GM12878 (cell line): ENCODE measurements around the gene CETP. TPM values are rescaled to one million over a fixed set of nuclear protein-coding genes. Genes with fewer than 3 reads are reported as not detected.
A peak's percentile ranks its signal among the peaks of the same experiment; 100 is the strongest.

Experiments used
- ATAC-seq: fragments of 200-7000 bp; cut with Tn5 transposase; 3 replicates; pipeline ENCODE4 v1.9.1; 2020; ENCODE audit warnings: mild to moderate bottlenecking, moderate library complexity
- BruUV-seq: library from RNA; stranded (reverse); fragments of 400-500 nt; replicated peaks from 2 replicates; lab custom pipeline; 2021; lab: Mats Ljungman, UMichigan
- CTCF ChIA-PET: fragments of 300-600 bp; sonication (Branson Sonifier 250); formaldehyde crosslinking; extraction: SDS; loops from one replicate; lab custom pipeline; 2021; ENCODE audit warnings: inconsistent platforms; lab: Yijun Ruan, JAX
- POLR2A ChIA-PET: fragments of 350-600 bp; formaldehyde crosslinking; extraction: SDS; loops from one replicate; lab custom pipeline; 2021; ENCODE audit warnings: inconsistent platforms; lab: Charles Lee
- RAD21 ChIA-PET: fragments of 300-600 bp; sonication (Branson Sonifier 250); formaldehyde crosslinking; loops from one replicate; lab custom pipeline; 2023; ENCODE audit warnings: antibody characterized with exemption; ENCODE audit not compliant: unreplicated experiment; lab: Charles Lee
- SMC1A ChIA-PET: fragments of 300-600 bp; sonication (Branson Sonifier 250); formaldehyde crosslinking; loops from one replicate; lab custom pipeline; 2023; ENCODE audit not compliant: unreplicated experiment, uncharacterized antibody; lab: Charles Lee
- DNase-seq: peaks from one replicate; pipeline ENCODE4 v3.0.0-alpha.2; 2011; ENCODE audit warnings: low read depth, low spot score
- FAIRE-seq: peaks from 3 replicates; lab custom pipeline; 2011; peaks lifted over from hg19 to GRCh38; lab: Jason Lieb, UNC
- H2AFZ ChIP-seq: 2 replicates; pipeline ENCODE4 v1.6.0; 2011; ENCODE audit warnings: low read depth, low read length, control low read depth; ENCODE audit not compliant: control insufficient read depth
- H3K27ac ChIP-seq: 2 replicates; pipeline ENCODE4 v1.5.1; 2011; ENCODE audit warnings: control low read depth; ENCODE audit not compliant: control insufficient read depth, insufficient read depth
- H3K27me3 ChIP-seq, 2 experiments: replicated peaks in 1 of 2; 2 replicates each; pipeline versions ENCODE4 v1.6.0 to v1.6.1; 2011; ENCODE audit warnings: low read length in 1 of 2; ENCODE audit not compliant: control insufficient read depth in 2 of 2, insufficient read depth in 2 of 2
- H3K36me3 ChIP-seq, 2 experiments: 2 replicates each; pipeline ENCODE4 v1.5.1; 2011; ENCODE audit warnings: low read length in 1 of 2; ENCODE audit not compliant: control insufficient read depth in 2 of 2, insufficient read depth in 2 of 2
- H3K4me1 ChIP-seq: 2 replicates; pipeline ENCODE4 v1.6.1; 2011; ENCODE audit warnings: mild to moderate bottlenecking, low read length, moderate library complexity, mixed read lengths; ENCODE audit not compliant: control insufficient read depth, insufficient read depth
- H3K4me2 ChIP-seq: 2 replicates; pipeline ENCODE4 v1.6.0; 2011; ENCODE audit warnings: control low read depth; ENCODE audit not compliant: control insufficient read depth, insufficient read depth
- H3K4me3 ChIP-seq: fragments of 200-600 bp; sonication (generic); 2 replicates; pipeline ENCODE4 v1.5.1; 2016
- H3K79me2 ChIP-seq: 2 replicates; pipeline ENCODE4 v1.6.0; 2011; ENCODE audit warnings: low read length; ENCODE audit not compliant: control insufficient read depth, insufficient read depth
- H3K9ac ChIP-seq: 2 replicates; pipeline ENCODE4 v1.8.0; 2011; ENCODE audit warnings: low read length, control low read depth, mixed read lengths; ENCODE audit not compliant: control insufficient read depth, insufficient read depth
- H3K9me3 ChIP-seq: replicated peaks from 3 replicates; pipeline ENCODE4 v1.5.1; 2011; ENCODE audit warnings: mild to moderate bottlenecking, low read length; ENCODE audit not compliant: control insufficient read depth, insufficient read depth
- H4K20me1 ChIP-seq: 2 replicates; pipeline ENCODE4 v1.6.0; 2011; ENCODE audit not compliant: control insufficient read depth, insufficient read depth
- ATF7 ChIP-seq: fragments of 450-650 bp; IDR thresholded peaks from 2 replicates; pipeline ENCODE4 v1.6.1; 2016; ENCODE audit warnings: low read depth, mild to moderate bottlenecking
- GABPA ChIP-seq: IDR thresholded peaks from 2 replicates; pipeline ENCODE4 v1.6.1; 2014; ENCODE audit warnings: antibody characterized with exemption, low read depth, mild to moderate bottlenecking, inconsistent platforms
- MTA3 ChIP-seq: IDR thresholded peaks from 2 replicates; pipeline ENCODE4 v1.6.1; 2012; ENCODE audit warnings: low read length, inconsistent platforms, borderline replicate concordance
- PML ChIP-seq: IDR thresholded peaks from 2 replicates; pipeline ENCODE4 v1.6.1; 2012; ENCODE audit warnings: low read length, inconsistent platforms
- SMARCA5 ChIP-seq: fragments of 450-650 bp; IDR thresholded peaks from 2 replicates; pipeline ENCODE4 v1.6.1; 2017; ENCODE audit warnings: mild to moderate bottlenecking
- STAT3 ChIP-seq: IDR thresholded peaks from 2 replicates; pipeline ENCODE4 v1.6.1; 2011; ENCODE audit warnings: low read depth, low read length, improper control_type of control experiment
- TARDBP ChIP-seq: IDR thresholded peaks from 2 replicates; pipeline ENCODE4 v1.6.1; 2016; ENCODE audit warnings: borderline replicate concordance
- ZNF217 ChIP-seq: fragments of 450-650 bp; IDR thresholded peaks from 2 replicates; pipeline ENCODE4 v1.6.1; 2017; ENCODE audit warnings: antibody characterized with exemption, mild to moderate bottlenecking
- ZNF384 ChIP-seq: IDR thresholded peaks from 2 replicates; pipeline ENCODE4 v1.6.1; 2012; ENCODE audit warnings: low read depth, mild to moderate bottlenecking, low read length, improper control_type of control experiment, borderline replicate concordance
- WGBS: methylation state at CpG from one replicate; pipeline ENCODE4 v1.1.6; 2016; ENCODE audit warnings: low lambda C conversion rate; ENCODE audit not compliant: insufficient replicate concordance, insufficient coverage; ENCODE audit errors: missing lambda C conversion rate; 5-methylcytosine and 5-hydroxymethylcytosine counted together
- in situ Hi-C: fragments of 300-500 bp; cut with MboI; formaldehyde crosslinking; loops from 9 replicates; pipeline ENCODE4 v1.14.3; 2018; ENCODE audit warnings: mixed read lengths
- intact Hi-C: fragments of 100-400 bp; cut with micrococcal nuclease; formaldehyde crosslinking; loops from one replicate; pipeline ENCODE4 v1.14.2; 2022; ENCODE audit not compliant: unreplicated experiment
- polyA plus RNA-seq, 11 experiments: library from polyadenylated mRNA; depleted of rRNA in 4 of 11; unstranded in 6 of 11; stranded (reverse) in 5 of 11; fragments of >200 nt; fragmentation: Nextera tagmentation in 4 of 11; fragmentation: Illumina TruSeq in 1 of 11; extraction: Ambion mirVana in 4 of 11; extraction: Trizol in 1 of 11; gene quantifications; 1 replicate in 1 of 11; 2 replicates in 10 of 11; pipeline versions ENCODE4 v1.2.1 to v1.2.3, GENCODE V29; 2011 to 2016; ENCODE audit warnings: inconsistent platforms in 2 of 11, missing spikeins in 2 of 11, low read depth in 1 of 11
- total RNA-seq, 4 experiments: library from RNA; depleted of rRNA in 3 of 4; stranded (reverse); fragments of >200 nt in 3 of 4; fragmentation: Illumina TruSeq in 1 of 4; extraction: Trizol in 1 of 4; gene quantifications; 2 replicates each; pipeline versions ENCODE4 v1.2.1 to v1.2.3, GENCODE V29; 2013 to 2021
- TF ChIP-seq, protein P1 (sequence below): fragments of 450-650 bp; formaldehyde crosslinking; IDR thresholded peaks from 2 replicates; pipeline ENCODE4 v1.5.0; 2022; ENCODE audit warnings: mild to moderate bottlenecking, missing genetic modification characterization
- TF ChIP-seq, protein P2 (sequence below), 3 experiments: IDR thresholded peaks in 2 of 3; conservative IDR thresholded peaks in 1 of 3; 2 replicates each; pipeline ENCODE4 v1.5.1; 2011; ENCODE audit warnings: low read depth in 3 of 3, low read length in 3 of 3, mild to moderate bottlenecking in 3 of 3, control low read depth in 2 of 3, moderate library complexity in 2 of 3, inconsistent platforms in 1 of 3, mixed read lengths in 1 of 3; ENCODE audit not compliant: control insufficient read depth in 2 of 3, insufficient read depth in 1 of 3; ENCODE audit errors: extremely low read depth in 1 of 3

Gene CETP
- total and polyA plus RNA-seq, 10 of the 15 experiments (the other 5 are each of a cell fraction or from before 2014, with no cell fraction given) = 1.2 to 6.4 (median 2.1) TPM

DNA sequence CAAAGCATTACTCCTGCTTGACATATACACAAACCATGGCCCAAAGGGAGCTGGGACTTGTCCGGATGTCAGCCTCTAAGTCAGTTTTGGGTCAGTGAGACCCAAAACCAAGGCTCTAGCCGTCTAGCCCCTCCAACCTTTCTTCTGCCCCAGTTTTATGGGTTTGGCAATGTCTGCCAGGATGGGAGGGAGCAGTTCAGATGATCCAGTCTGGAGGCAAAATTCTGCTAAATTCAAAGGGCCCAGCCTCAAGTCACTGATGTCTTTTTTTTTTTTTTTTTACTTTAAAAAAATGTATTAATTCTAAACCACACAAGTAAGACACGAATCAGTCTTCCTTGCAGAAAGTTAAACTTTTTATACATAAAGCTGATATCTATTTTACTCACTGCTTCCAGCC is 36.2 kb downstream of the CETP start:
- peaks cover 81% of the 10 kb centered on the region for H3K79me2 ChIP-seq
- no peak overlapping the region for H3K9ac ChIP-seq
- ChIA-PET RAD21 (interaction anchor here (3.1 to 22.0 kb wide), 3 partner anchors 19 to 43 kb away, joined by 13 to 473 read pairs (median 30); partner anchors contain the start of gene NLRC5), CTCF (interaction anchor here (0.7 to 1.9 kb wide), 5 partner anchors 9 to 46 kb away, joined by 3 to 6 read pairs (median 5); partner anchors contain the start of gene NLRC5), POLR2A (interaction anchor here (0.6 to 10.0 kb wide), 5 partner anchors 12 to 303 kb away, joined by 3 to 216 read pairs (median 31); partner anchors contain the start of gene NLRC5), SMC1A (interaction anchor here (0.5 to 20.8 kb wide), 6 partner anchors 9 to 313 kb away, joined by 3 to 604 read pairs (median 6); partner anchors contain the start of genes CETP and NLRC5)
- no peak for ATAC-seq
- H3K27ac ChIP-seq = 0 out of 2 replicates have a peak overlapping the region, but pooled peaks have one; percentile 1
- no peaks in the 10 kb centered on the region for H3K27me3 ChIP-seq
- 61% methylated on average over 3 of the region's 3 CpGs for WGBS
- H3K9me3 ChIP-seq = no peaks in the 10 kb centered on the region
- H3K4me2 ChIP-seq = no peak overlapping the region
- H3K36me3 ChIP-seq = peaks cover 0 to 3% of the 10 kb centered on the region in 2 experiments; a peak in 1 of 4 replicates
- no peak for FAIRE-seq
- no peaks in the 10 kb centered on the region for H4K20me1 ChIP-seq
- DNase-seq = no peak
- TF ChIP-seq PML (no peak), ZNF384 (peak; percentile 83)
- peaks cover 27% of the 10 kb centered on the region for H3K4me1 ChIP-seq
- in situ Hi-C loops (no loop called here), intact Hi-C loops (loop anchor here (5.0 kb wide), 1 partner anchor 36 kb away; the partner anchor contains the start of gene CETP)
- H3K4me3 ChIP-seq = no peak overlapping the region
- BruUV-seq = no TSS peak
- no peak overlapping the region for H2AFZ ChIP-seq

DNA sequence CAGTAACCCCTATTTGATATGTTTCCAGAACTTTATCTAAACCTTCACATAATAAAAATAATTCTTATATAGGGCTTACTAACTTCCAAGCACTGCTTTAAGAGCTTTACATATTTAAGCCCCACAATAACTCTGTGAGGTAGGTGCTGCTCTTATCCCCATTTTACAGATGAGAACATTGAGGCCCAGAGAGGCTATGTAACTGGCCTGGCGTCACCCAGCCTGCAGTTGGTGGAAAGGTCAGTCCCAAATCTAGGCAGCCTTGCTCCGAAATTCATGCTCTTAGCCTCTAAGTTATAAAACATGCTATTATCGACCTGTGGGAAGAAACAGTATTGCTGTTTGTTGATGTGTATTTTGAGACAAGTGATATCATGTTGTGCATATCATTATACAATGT is 36.6 kb downstream of the CETP start:
- in situ Hi-C loops (no loop called here), intact Hi-C loops (loop anchor here (5.0 kb wide), 1 partner anchor 36 kb away; the partner anchor contains the start of gene CETP)
- ChIA-PET RAD21 (interaction anchor here (2.0 to 22.0 kb wide), 4 partner anchors 13 to 42 kb away, joined by 13 to 473 read pairs (median 28); partner anchors contain the start of gene NLRC5), CTCF (interaction anchor here (0.7 to 2.4 kb wide), 7 partner anchors 9 to 47 kb away, joined by 3 to 19 read pairs (median 5); partner anchors contain the start of gene NLRC5), SMC1A (interaction anchor here (1.1 to 20.8 kb wide), 5 partner anchors 8 to 48 kb away, joined by 6 to 604 read pairs (median 6); partner anchors contain the start of genes CETP and NLRC5), POLR2A (interaction anchor here (0.6 to 10.0 kb wide), 6 partner anchors 11 to 302 kb away, joined by 3 to 216 read pairs (median 18); partner anchors contain the start of gene NLRC5)
- BruUV-seq = no TSS peak
- no peaks in the 10 kb centered on the region for H4K20me1 ChIP-seq
- peaks cover 31% of the 10 kb centered on the region for H3K4me1 ChIP-seq
- no peak for TF ChIP-seq MTA3
- TF ChIP-seq, protein P1, sequence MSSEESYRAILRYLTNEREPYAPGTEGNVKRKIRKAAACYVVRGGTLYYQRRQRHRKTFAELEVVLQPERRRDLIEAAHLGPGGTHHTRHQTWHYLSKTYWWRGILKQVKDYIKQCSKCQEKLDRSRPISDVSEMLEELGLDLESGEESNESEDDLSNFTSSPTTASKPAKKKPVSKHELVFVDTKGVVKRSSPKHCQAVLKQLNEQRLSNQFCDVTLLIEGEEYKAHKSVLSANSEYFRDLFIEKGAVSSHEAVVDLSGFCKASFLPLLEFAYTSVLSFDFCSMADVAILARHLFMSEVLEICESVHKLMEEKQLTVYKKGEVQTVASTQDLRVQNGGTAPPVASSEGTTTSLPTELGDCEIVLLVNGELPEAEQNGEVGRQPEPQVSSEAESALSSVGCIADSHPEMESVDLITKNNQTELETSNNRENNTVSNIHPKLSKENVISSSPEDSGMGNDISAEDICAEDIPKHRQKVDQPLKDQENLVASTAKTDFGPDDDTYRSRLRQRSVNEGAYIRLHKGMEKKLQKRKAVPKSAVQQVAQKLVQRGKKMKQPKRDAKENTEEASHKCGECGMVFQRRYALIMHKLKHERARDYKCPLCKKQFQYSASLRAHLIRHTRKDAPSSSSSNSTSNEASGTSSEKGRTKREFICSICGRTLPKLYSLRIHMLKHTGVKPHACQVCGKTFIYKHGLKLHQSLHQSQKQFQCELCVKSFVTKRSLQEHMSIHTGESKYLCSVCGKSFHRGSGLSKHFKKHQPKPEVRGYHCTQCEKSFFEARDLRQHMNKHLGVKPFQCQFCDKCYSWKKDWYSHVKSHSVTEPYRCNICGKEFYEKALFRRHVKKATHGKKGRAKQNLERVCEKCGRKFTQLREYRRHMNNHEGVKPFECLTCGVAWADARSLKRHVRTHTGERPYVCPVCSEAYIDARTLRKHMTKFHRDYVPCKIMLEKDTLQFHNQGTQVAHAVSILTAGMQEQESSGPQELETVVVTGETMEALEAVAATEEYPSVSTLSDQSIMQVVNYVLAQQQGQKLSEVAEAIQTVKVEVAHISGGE (CRISPR knock-in tag) = no peak
- peak; percentile 70; the same call in 1 of the 2 replicates for TF ChIP-seq SMARCA5
- TF ChIP-seq TARDBP = no peak
- TF ChIP-seq, protein P2, sequence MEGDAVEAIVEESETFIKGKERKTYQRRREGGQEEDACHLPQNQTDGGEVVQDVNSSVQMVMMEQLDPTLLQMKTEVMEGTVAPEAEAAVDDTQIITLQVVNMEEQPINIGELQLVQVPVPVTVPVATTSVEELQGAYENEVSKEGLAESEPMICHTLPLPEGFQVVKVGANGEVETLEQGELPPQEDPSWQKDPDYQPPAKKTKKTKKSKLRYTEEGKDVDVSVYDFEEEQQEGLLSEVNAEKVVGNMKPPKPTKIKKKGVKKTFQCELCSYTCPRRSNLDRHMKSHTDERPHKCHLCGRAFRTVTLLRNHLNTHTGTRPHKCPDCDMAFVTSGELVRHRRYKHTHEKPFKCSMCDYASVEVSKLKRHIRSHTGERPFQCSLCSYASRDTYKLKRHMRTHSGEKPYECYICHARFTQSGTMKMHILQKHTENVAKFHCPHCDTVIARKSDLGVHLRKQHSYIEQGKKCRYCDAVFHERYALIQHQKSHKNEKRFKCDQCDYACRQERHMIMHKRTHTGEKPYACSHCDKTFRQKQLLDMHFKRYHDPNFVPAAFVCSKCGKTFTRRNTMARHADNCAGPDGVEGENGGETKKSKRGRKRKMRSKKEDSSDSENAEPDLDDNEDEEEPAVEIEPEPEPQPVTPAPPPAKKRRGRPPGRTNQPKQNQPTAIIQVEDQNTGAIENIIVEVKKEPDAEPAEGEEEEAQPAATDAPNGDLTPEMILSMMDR (IDR thresholded peaks at IDR 0.05 in 2 of 3, conservative IDR thresholded peaks at IDR 0.05 in 1 of 3; ENCODE audit: control insufficient read depth in 2 of 3, extremely low read depth in 1 of 3, insufficient read depth in 1 of 3, low read depth in 3 of 3, low read length in 3 of 3) = no peak
- peak; percentile 74 for TF ChIP-seq ZNF217
- no peak for TF ChIP-seq STAT3
- no peak for TF ChIP-seq ATF7
- no peak for TF ChIP-seq GABPA
- no peaks in the 10 kb centered on the region for H3K9me3 ChIP-seq
- H3K79me2 ChIP-seq = peaks cover 81% of the 10 kb centered on the region
- H3K36me3 ChIP-seq = peaks cover 0 to 3% of the 10 kb centered on the region in 2 experiments; a peak in 1 of 4 replicates
- FAIRE-seq = no peak
- no peak overlapping the region for H3K9ac ChIP-seq
- ATAC-seq = no peak
- 65% methylated on average over 3 of the region's 3 CpGs for WGBS
- no peaks in the 10 kb centered on the region for H3K27me3 ChIP-seq
- H3K27ac ChIP-seq = 0 out of 2 replicates have a peak overlapping the region, but pooled peaks have one; percentile 1
- no peak overlapping the region for H3K4me2 ChIP-seq
- no peak overlapping the region for H3K4me3 ChIP-seq
- no peak overlapping the region for H2AFZ ChIP-seq
- no peak for DNase-seq
